H9 (cell line): Measurements from ENCODE around the gene ACBD5. TPM values are rescaled to one million over a fixed set of nuclear protein-coding genes. Genes with fewer than 3 reads are reported as not detected.

Source experiments
- DNase-seq: peaks from one replicate; pipeline ENCODE4 v3.0.0-alpha.2; 2017
- H2AFZ ChIP-seq: one replicate; pipeline ENCODE4 v1.6.1; 2013; ENCODE audit warnings: mild to moderate bottlenecking, low read length, control low read depth, moderate library complexity
- H2AK5ac ChIP-seq: 2 replicates; pipeline ENCODE4 v1.6.1; 2013; ENCODE audit warnings: low read length, control low read depth, mixed read lengths; ENCODE audit not compliant: insufficient read length
- H2BK120ac ChIP-seq: one replicate; pipeline ENCODE4 v1.6.1; 2013; ENCODE audit warnings: low read depth, mild to moderate bottlenecking, low read length, control low read depth, inconsistent platforms; ENCODE audit not compliant: poor library complexity, severe bottlenecking
- H2BK12ac ChIP-seq: 2 replicates; pipeline ENCODE4 v1.6.1; 2013; ENCODE audit warnings: low read length, control low read depth, mixed read lengths, low read depth; ENCODE audit not compliant: insufficient read length
- H2BK15ac ChIP-seq: 2 replicates; pipeline ENCODE4 v1.6.1; 2013; ENCODE audit warnings: low read depth, low read length, control low read depth
- H2BK20ac ChIP-seq: one replicate; pipeline ENCODE4 v1.6.1; 2013; ENCODE audit warnings: low read depth, mild to moderate bottlenecking, low read length, control low read depth, inconsistent platforms; ENCODE audit not compliant: poor library complexity, severe bottlenecking
- H2BK5ac ChIP-seq: 2 replicates; pipeline ENCODE4 v1.6.1; 2013; ENCODE audit warnings: low read length, control low read depth, mixed read lengths; ENCODE audit not compliant: insufficient read length
- H3K14ac ChIP-seq: 2 replicates; pipeline ENCODE4 v1.6.1; 2013; ENCODE audit warnings: low read length, control low read depth; ENCODE audit not compliant: insufficient read depth
- H3K18ac ChIP-seq: 2 replicates; pipeline ENCODE4 v1.6.1; 2013; ENCODE audit warnings: low read depth, mild to moderate bottlenecking, mixed read lengths, low read length, control low read depth; ENCODE audit not compliant: insufficient read length
- H3K23ac ChIP-seq: 2 replicates; pipeline ENCODE4 v1.6.1; 2013; ENCODE audit warnings: low read length, control low read depth, mixed read lengths, low read depth; ENCODE audit not compliant: insufficient read length
- H3K23me2 ChIP-seq: 2 replicates; pipeline ENCODE4 v1.6.1; 2013; ENCODE audit warnings: low read depth, mild to moderate bottlenecking, mixed read lengths, low read length, control low read depth; ENCODE audit not compliant: insufficient read length, poor library complexity, severe bottlenecking
- H3K27ac ChIP-seq: 2 replicates; pipeline ENCODE4 v1.5.1; 2013; ENCODE audit warnings: low read length, control low read depth, mixed read lengths, low read depth; ENCODE audit not compliant: insufficient read length
- H3K27me3 ChIP-seq: 2 replicates; pipeline ENCODE4 v1.6.1; 2013; ENCODE audit warnings: low read length, control low read depth, inconsistent platforms; ENCODE audit not compliant: insufficient read depth
- H3K4ac ChIP-seq: 2 replicates; pipeline ENCODE4 v1.6.1; 2013; ENCODE audit warnings: low read depth, mild to moderate bottlenecking, control low read depth, inconsistent platforms, low read length, moderate library complexity
- H3K4me1 ChIP-seq: 2 replicates; pipeline ENCODE4 v1.6.1; 2013; ENCODE audit warnings: low read length, control low read depth, inconsistent platforms; ENCODE audit not compliant: insufficient read depth
- H3K4me2 ChIP-seq: 2 replicates; pipeline ENCODE4 v1.6.1; 2013; ENCODE audit warnings: low read length, control low read depth, mixed read lengths; ENCODE audit not compliant: insufficient read length, insufficient read depth
- H3K56ac ChIP-seq: 2 replicates; pipeline ENCODE4 v1.6.1; 2013; ENCODE audit warnings: low read depth, mild to moderate bottlenecking, mixed read lengths, low read length, control low read depth; ENCODE audit not compliant: insufficient read length
- H3K79me1 ChIP-seq: 2 replicates; pipeline ENCODE4 v1.6.1; 2013; ENCODE audit warnings: low read depth, mild to moderate bottlenecking, moderate library complexity, low read length, control low read depth, inconsistent platforms; ENCODE audit not compliant: insufficient read depth, poor library complexity, severe bottlenecking
- H3K79me2 ChIP-seq: 2 replicates; pipeline ENCODE4 v1.6.1; 2013; ENCODE audit warnings: low read length, control low read depth, inconsistent platforms; ENCODE audit not compliant: insufficient read depth
- H3K9ac ChIP-seq: 2 replicates; pipeline ENCODE4 v1.6.1; 2013; ENCODE audit warnings: low read length, control low read depth, mixed read lengths; ENCODE audit not compliant: insufficient read length; ENCODE audit errors: extremely low read depth
- H3K9me3 ChIP-seq: one replicate; pipeline ENCODE4 v1.6.1; 2013; ENCODE audit warnings: low read depth, low read length, inconsistent platforms; ENCODE audit not compliant: control insufficient read depth
- H3T11ph ChIP-seq: one replicate; pipeline ENCODE4 v1.6.1; 2013; ENCODE audit warnings: mild to moderate bottlenecking, low read length, control low read depth, inconsistent platforms
- H4K20me1 ChIP-seq: one replicate; pipeline ENCODE4 v1.6.1; 2013; ENCODE audit not compliant: control insufficient read depth, insufficient read length, insufficient read depth
- H4K5ac ChIP-seq: 2 replicates; pipeline ENCODE4 v1.6.1; 2013; ENCODE audit warnings: low read depth, mild to moderate bottlenecking, mixed read lengths, low read length, control low read depth; ENCODE audit not compliant: insufficient read length
- H4K8ac ChIP-seq: replicated peaks from 2 replicates; pipeline ENCODE4 v1.6.1; 2013; ENCODE audit warnings: low read length, control low read depth, mixed read lengths, low read depth; ENCODE audit not compliant: insufficient read length
- H4K91ac ChIP-seq: 2 replicates; pipeline ENCODE4 v1.6.1; 2013; ENCODE audit warnings: low read depth, mild to moderate bottlenecking, moderate library complexity, mixed read lengths, low read length, control low read depth; ENCODE audit not compliant: insufficient read length
- H3K27ac Mint-ChIP-seq, 3 experiments: 2 replicates in 2 of 3; 3 replicates in 1 of 3; pipeline ENCODE4 v1.8.0; 2020 to 2021; ENCODE audit warnings: mixed read lengths in 3 of 3, mild to moderate bottlenecking in 1 of 3, moderate library complexity in 1 of 3
- H3K27me3 Mint-ChIP-seq: 2 replicates; pipeline ENCODE4 v1.8.0; 2021; ENCODE audit warnings: low read depth, mild to moderate bottlenecking, moderate library complexity, mixed read lengths
- H3K36me3 Mint-ChIP-seq, 3 experiments: 2 replicates in 2 of 3; 3 replicates in 1 of 3; pipeline ENCODE4 v1.8.0; 2020 to 2021; ENCODE audit warnings: low read depth in 3 of 3, mixed read lengths in 3 of 3; ENCODE audit not compliant: insufficient read depth in 1 of 3
- H3K4me1 Mint-ChIP-seq, 2 experiments: 2 replicates each; pipeline ENCODE4 v1.8.0; 2020; ENCODE audit warnings: mixed read lengths in 2 of 2
- H3K4me3 Mint-ChIP-seq, 2 experiments: 2 replicates in 1 of 2; 3 replicates in 1 of 2; pipeline ENCODE4 v1.8.0; 2020 to 2021; ENCODE audit warnings: mild to moderate bottlenecking in 2 of 2, mixed read lengths in 2 of 2, moderate library complexity in 1 of 2
- H3K9me3 Mint-ChIP-seq, 2 experiments: 2 replicates in 1 of 2; 3 replicates in 1 of 2; pipeline ENCODE4 v1.8.0; 2020; ENCODE audit warnings: mild to moderate bottlenecking in 2 of 2, mixed read lengths in 2 of 2, moderate library complexity in 1 of 2
- CTCF ChIP-seq: fragments of 200-600 bp; sonication (generic); conservative IDR thresholded peaks from 3 replicates; pipeline ENCODE4 v1.8.0; 2021; ENCODE audit warnings: antibody characterized with exemption, mild to moderate bottlenecking
- WGBS: extraction: QIAGEN DNeasy Blood & Tissue Kit; methylation state at CpG from one replicate; pipeline ENCODE4 v1.1.7; 2013; ENCODE audit warnings: missing lambda C conversion rate, low lambda C conversion rate, mixed read lengths; ENCODE audit not compliant: insufficient read length; ENCODE audit errors: extremely low coverage; 5-methylcytosine and 5-hydroxymethylcytosine counted together
- total RNA-seq: library from RNA; stranded (reverse); gene quantifications from 2 replicates; pipeline ENCODE4 v1.2.1, GENCODE V29; 2021

ACBD5 gene
- total RNA-seq, 1 experiment from 2014 or later = 14.2 TPM

- H4K20me1 ChIP-seq = no peaks in the 10 kb centered on the region
- no peak overlapping the region for H2AK5ac ChIP-seq
- no peak overlapping the region for H3K27ac ChIP-seq
- no peak overlapping the region for H4K8ac ChIP-seq
- peaks cover 6 to 9% (median 7%) of the 10 kb centered on the region in 3 experiments; a peak in 6 of 7 replicates for H3K36me3 Mint-ChIP-seq
- H4K91ac ChIP-seq = no peak overlapping the region
- no peak overlapping the region for H2AFZ ChIP-seq
- H2BK15ac ChIP-seq = no peak overlapping the region
- H2BK12ac ChIP-seq = no peak overlapping the region
- H2BK120ac ChIP-seq = no peak overlapping the region
- TF ChIP-seq CTCF = no peak
- no CpG with 5 or more reads among the region's 58 CpGs for WGBS
- H3K79me2 ChIP-seq = no peaks in the 10 kb centered on the region
- H3K14ac ChIP-seq = no peak overlapping the region
- no peak overlapping the region for H3K9ac ChIP-seq
- H2BK20ac ChIP-seq = no peak overlapping the region
- peaks cover 11% of the 10 kb centered on the region in 2 experiments for H3K9me3 Mint-ChIP-seq
- H3K4me2 ChIP-seq = no peak overlapping the region
- peaks cover 53% of the 10 kb centered on the region for H3K27me3 Mint-ChIP-seq
- DNase-seq = no peak
- H3K4me1 ChIP-seq = no peaks in the 10 kb centered on the region
- H3K27me3 ChIP-seq = peaks cover 3% of the 10 kb centered on the region; the same call in 1 of the 2 replicates
- H2BK5ac ChIP-seq = no peak overlapping the region
- no peak overlapping the region for H3K18ac ChIP-seq
- no peak overlapping the region for H3K4me3 Mint-ChIP-seq
- H3K23ac ChIP-seq = no peak overlapping the region
- H3K4me1 Mint-ChIP-seq = peaks cover 10 to 18% of the 10 kb centered on the region in 2 experiments
- H3K56ac ChIP-seq = no peak overlapping the region
- no peaks in the 10 kb centered on the region for H3K79me1 ChIP-seq
- no peak overlapping the region for H3K4ac ChIP-seq
- H3K27ac Mint-ChIP-seq = no peak overlapping the region
- H4K5ac ChIP-seq = no peak overlapping the region
- no peaks in the 10 kb centered on the region for H3K9me3 ChIP-seq
- H3K23me2 ChIP-seq = peaks cover 10% of the 10 kb centered on the region
- no peak overlapping the region for H3T11ph ChIP-seq
Measured at GRCh38 chr10:27256299-27257189, 15.9 kb upstream of the ACBD5 start.
